Karpas-422 (cell line): ENCODE results near the gene KCNV2. TPM values are rescaled to one million over a fixed set of nuclear protein-coding genes. Genes with fewer than 3 reads are reported as not detected.

Experiments
- DNase-seq: peaks from one replicate; pipeline ENCODE4 v3.0.0-alpha.2; 2015
- H2AFZ ChIP-seq: fragments of 200-600 bp; sonication (generic); 2 replicates; pipeline ENCODE4 v1.6.1; 2014; ENCODE audit warnings: antibody characterized with exemption, low read length, mixed read lengths
- H3K27ac ChIP-seq: fragments of 200-600 bp; sonication (generic); 2 replicates; pipeline ENCODE4 v1.5.1; 2014; ENCODE audit warnings: mild to moderate bottlenecking, low read length, moderate library complexity
- H3K27me3 ChIP-seq: fragments of 200-600 bp; sonication (generic); 2 replicates; pipeline ENCODE4 v1.6.1; 2014; ENCODE audit warnings: low read length, mixed read lengths
- H3K36me3 ChIP-seq: fragments of 200-600 bp; sonication (generic); 2 replicates; pipeline ENCODE4 v1.6.1; 2014; ENCODE audit warnings: low read length, mixed read lengths; ENCODE audit not compliant: insufficient read depth
- H3K4me1 ChIP-seq: fragments of 200-600 bp; sonication (generic); 2 replicates; pipeline ENCODE4 v1.6.1; 2014; ENCODE audit warnings: mild to moderate bottlenecking, low read length, mixed read lengths
- H3K4me2 ChIP-seq: fragments of 200-600 bp; sonication (generic); 2 replicates; pipeline ENCODE4 v1.6.1; 2014; ENCODE audit warnings: low read length, low read depth, mild to moderate bottlenecking; ENCODE audit not compliant: poor library complexity, severe bottlenecking
- H3K4me3 ChIP-seq: fragments of 200-600 bp; sonication (generic); 2 replicates; pipeline ENCODE4 v1.5.1; 2014; ENCODE audit warnings: mild to moderate bottlenecking, antibody characterized with exemption, low read length, mixed read lengths
- H3K79me2 ChIP-seq: fragments of 200-600 bp; sonication (generic); 2 replicates; pipeline ENCODE4 v1.6.1; 2014; ENCODE audit warnings: mild to moderate bottlenecking, low read length, mixed read lengths
- H3K9ac ChIP-seq: fragments of 200-600 bp; sonication (generic); 2 replicates; pipeline ENCODE4 v1.6.0; 2014; ENCODE audit warnings: low read length
- H3K9me2 ChIP-seq: fragments of 200-600 bp; sonication (generic), shearing (Covaris generic); replicated peaks from 2 replicates; pipeline ENCODE4 v1.6.0; 2014; ENCODE audit warnings: mild to moderate bottlenecking, low read length, moderate library complexity; ENCODE audit not compliant: insufficient read depth
- H3K9me3 ChIP-seq: fragments of 300-700, 200-600 bp; sonication (generic); 2 replicates; pipeline ENCODE4 v1.6.1; 2014; ENCODE audit warnings: low read length, mixed read lengths
- H4K20me1 ChIP-seq: fragments of 200-600 bp; sonication (generic); 2 replicates; pipeline ENCODE4 v1.6.1; 2014; ENCODE audit warnings: mild to moderate bottlenecking, antibody characterized with exemption, low read length, low read depth; ENCODE audit not compliant: insufficient read depth
- total RNA-seq: library from RNA; depleted of rRNA; stranded (reverse); fragments of >200 nt; shearing (Covaris generic); gene quantifications from 2 replicates; pipeline ENCODE4 v1.2.3, GENCODE V29; 2014; ENCODE audit warnings: low replicate concordance

The KCNV2 gene
- total RNA-seq, 1 experiment from 2014 or later = 1.6 TPM

DNA sequence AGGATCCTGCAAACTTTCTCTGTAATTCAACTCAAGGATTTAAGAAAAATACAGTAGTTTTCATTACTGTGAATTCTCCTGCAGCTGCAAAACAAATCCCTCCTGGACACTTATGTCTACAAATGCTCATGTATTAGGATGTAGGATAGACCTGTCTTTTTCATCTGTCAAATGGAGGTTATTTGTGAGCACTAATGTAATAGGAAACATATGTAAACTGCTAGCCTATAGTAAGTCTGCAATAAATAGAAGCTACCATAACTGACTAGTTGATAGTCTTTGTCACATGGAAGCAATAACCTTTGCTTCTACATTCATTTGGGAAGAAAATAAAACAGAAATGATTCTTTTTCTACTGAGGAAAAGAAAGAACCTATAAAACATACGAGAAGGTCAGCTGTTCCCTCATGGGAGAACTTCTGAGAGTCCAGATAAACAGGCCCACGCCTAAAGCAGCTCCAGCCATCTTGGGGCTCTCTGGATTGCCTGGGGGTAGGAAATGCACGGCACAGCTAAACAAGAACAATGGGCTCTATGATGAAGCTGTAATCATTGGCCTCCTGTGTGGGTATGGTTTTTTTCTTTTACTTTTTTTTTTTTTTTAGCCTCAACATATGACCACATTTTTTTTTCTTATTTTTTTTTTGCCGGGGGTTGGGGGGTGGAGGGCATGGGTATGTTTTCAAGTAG lies 6.2 kb downstream of the KCNV2 start:
- peaks cover 35% of the 10 kb centered on the region for H3K4me1 ChIP-seq
- H3K27ac ChIP-seq = peak overlapping the region; percentile 43
- H3K9me2 ChIP-seq = no peaks in the 10 kb centered on the region
- H3K36me3 ChIP-seq = no peaks in the 10 kb centered on the region
- no peak overlapping the region for H3K4me3 ChIP-seq
- H2AFZ ChIP-seq = no peak overlapping the region
- no peaks in the 10 kb centered on the region for H3K9me3 ChIP-seq
- no peaks in the 10 kb centered on the region for H4K20me1 ChIP-seq
- H3K9ac ChIP-seq = no peak overlapping the region
- H3K4me2 ChIP-seq = no peak overlapping the region
- no peaks in the 10 kb centered on the region for H3K27me3 ChIP-seq
- DNase-seq = no peak
- H3K79me2 ChIP-seq = no peaks in the 10 kb centered on the region

GRCh38 chr9:2725126-2725525 lies 7.8 kb downstream of the KCNV2 start:
- Histone ChIP-seq H3K4me2 (no peak overlapping the region), H3K27ac (no peak overlapping the region; the same call in 1 of the 2 replicates), H3K79me2 (no peaks in the 10 kb centered on the region), H3K9me3 (no peaks in the 10 kb centered on the region), H4K20me1 (no peaks in the 10 kb centered on the region), H3K27me3 (no peaks in the 10 kb centered on the region), H3K36me3 (no peaks in the 10 kb centered on the region), H3K9me2 (no peaks in the 10 kb centered on the region), H2AFZ (no peak overlapping the region), H3K4me3 (no peak overlapping the region), H3K4me1 (peaks cover 42% of the 10 kb centered on the region), H3K9ac (no peak overlapping the region)
- no peak for DNase-seq

GRCh38 chr9:2725898-2726649 lies 8.8 kb downstream of the KCNV2 start:
- Histone ChIP-seq H3K9me3 (no peaks in the 10 kb centered on the region), H3K9ac (no peak overlapping the region), H3K4me1 (peaks cover 38% of the 10 kb centered on the region), H4K20me1 (no peaks in the 10 kb centered on the region), H3K27me3 (no peaks in the 10 kb centered on the region), H3K4me3 (no peak overlapping the region), H2AFZ (no peak overlapping the region), H3K79me2 (no peaks in the 10 kb centered on the region), H3K4me2 (no peak overlapping the region), H3K27ac (no peak overlapping the region), H3K36me3 (no peaks in the 10 kb centered on the region), H3K9me2 (no peaks in the 10 kb centered on the region)
- no peak for DNase-seq

- Histone ChIP-seq H3K9ac (no peak overlapping the region), H3K9me3 (no peaks in the 10 kb centered on the region), H4K20me1 (no peaks in the 10 kb centered on the region), H3K36me3 (no peaks in the 10 kb centered on the region), H3K4me1 (peaks cover 45% of the 10 kb centered on the region), H3K27ac (peak overlapping the region; percentile 86; the same call in 1 of the 2 replicates), H3K4me2 (no peak overlapping the region), H3K27me3 (no peaks in the 10 kb centered on the region), H3K9me2 (no peaks in the 10 kb centered on the region), H2AFZ (no peak overlapping the region), H3K79me2 (no peaks in the 10 kb centered on the region), H3K4me3 (no peak overlapping the region)
- DNase-seq = no peak
Observed at GRCh38 chr9:2726650-2727340, 9.5 kb downstream of the KCNV2 start.

DNA sequence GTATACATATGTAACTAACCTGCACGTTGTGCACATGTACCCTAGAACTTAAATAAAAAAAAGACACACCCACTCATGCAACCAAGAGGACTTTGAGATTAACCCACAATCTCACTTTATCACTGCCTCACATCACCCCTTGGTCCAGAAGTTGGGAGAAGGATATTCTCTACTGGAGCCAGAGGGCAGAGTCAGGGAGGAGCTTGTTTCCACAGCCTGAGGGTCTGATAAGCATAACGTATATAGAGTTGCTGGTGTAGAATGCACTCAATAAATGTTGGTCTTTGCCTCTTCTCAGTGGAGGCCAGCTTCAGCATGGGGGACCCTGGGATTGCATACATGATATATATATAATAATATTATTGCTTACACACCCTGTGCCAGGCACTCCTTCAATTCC lies 10.1 kb downstream of the KCNV2 start:
- Histone ChIP-seq H3K4me3 (no peak overlapping the region), H3K27me3 (no peaks in the 10 kb centered on the region), H3K9me2 (no peaks in the 10 kb centered on the region), H3K27ac (peak overlapping the region; percentile 86), H3K4me2 (peak overlapping the region; percentile 46), H2AFZ (no peak overlapping the region), H3K79me2 (no peaks in the 10 kb centered on the region), H3K9ac (peak overlapping the region; percentile 22; the same call in 1 of the 2 replicates), H3K9me3 (no peaks in the 10 kb centered on the region), H3K4me1 (peaks cover 50% of the 10 kb centered on the region), H4K20me1 (no peaks in the 10 kb centered on the region), H3K36me3 (no peaks in the 10 kb centered on the region)
- DNase-seq = no peak

- Histone ChIP-seq H3K4me3 (no peak overlapping the region), H3K27me3 (no peaks in the 10 kb centered on the region), H3K9me2 (no peaks in the 10 kb centered on the region), H3K9ac (peak overlapping the region; percentile 22; the same call in 1 of the 2 replicates), H3K9me3 (no peaks in the 10 kb centered on the region), H3K79me2 (no peaks in the 10 kb centered on the region), H3K27ac (peak overlapping the region; percentile 86), H3K4me2 (peak overlapping the region; percentile 46), H3K36me3 (no peaks in the 10 kb centered on the region), H2AFZ (no peak overlapping the region; the same call in 1 of the 2 replicates), H4K20me1 (no peaks in the 10 kb centered on the region), H3K4me1 (peaks cover 45% of the 10 kb centered on the region)
- DNase-seq = peak; percentile 77
Observed at GRCh38 chr9:2727966-2728613, 10.8 kb downstream of the KCNV2 start.

DNA sequence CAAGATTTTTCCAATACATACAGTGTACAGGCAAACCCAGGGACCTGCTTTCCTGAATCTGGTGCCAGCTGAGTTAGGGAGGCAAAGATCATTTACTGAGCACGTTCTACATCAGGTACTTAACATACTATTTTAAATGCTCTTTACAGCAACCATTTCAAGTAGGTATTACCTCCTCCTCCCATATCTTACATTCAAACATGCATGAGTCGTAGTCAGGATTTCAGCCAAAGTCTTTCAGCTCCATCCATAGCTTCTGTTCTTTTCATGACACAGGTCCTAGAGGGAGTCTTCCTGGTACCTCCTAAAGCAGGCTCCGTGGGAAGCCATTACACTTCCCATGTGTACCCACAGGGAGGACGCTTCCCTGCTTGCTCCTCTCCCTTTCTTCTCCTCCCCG lies 11.7 kb downstream of the KCNV2 start:
- no peak for DNase-seq
- Histone ChIP-seq H3K27me3 (no peaks in the 10 kb centered on the region), H3K36me3 (no peaks in the 10 kb centered on the region), H3K79me2 (no peaks in the 10 kb centered on the region), H3K4me2 (peak overlapping the region; percentile 46), H3K27ac (peak overlapping the region; percentile 86), H3K9me3 (no peaks in the 10 kb centered on the region), H3K9me2 (no peaks in the 10 kb centered on the region), H3K4me1 (peaks cover 38% of the 10 kb centered on the region), H2AFZ (no peak overlapping the region), H3K4me3 (no peak overlapping the region), H4K20me1 (no peaks in the 10 kb centered on the region), H3K9ac (no peak overlapping the region)
